Activated CD4-positive, CD25-positive, alpha-beta regulatory T cell treated with anti-CD3 and anti-CD28 coated beads, Interleukin-2, amount 50 U/mL, for 16 hours (primary cell): ENCODE data around the gene BCL2.
"Not testable (repeated sequence)": the region's sequence is repeated elsewhere in the genome, so short reads cannot be mapped to it uniquely, and the experiment has no call there.

Experiments used
- DNase-seq: peaks from one replicate; pipeline ENCODE4 v3.0.0-alpha.2; 2020; ENCODE audit warnings: low read depth, low spot score

BCL2 gene

GRCh38 chr18:63319383-63320122, at the start of gene BCL2:
BCL2 (minus strand) TSS chr18:63319769.
- DNase-seq: no peak

GRCh38 chr18:63368611-63369010, 49.0 kb upstream of the BCL2 start:
- no peak for DNase-seq

GRCh38 chr18:63367053-63367953, 47.7 kb upstream of the BCL2 start, which contains the start of gene KDSR:
KDSR (minus strand) TSS chr18:63367206; CDS start chr18:63367118, 88 bp downstream.
- DNase-seq: peak; percentile 67

DNA sequence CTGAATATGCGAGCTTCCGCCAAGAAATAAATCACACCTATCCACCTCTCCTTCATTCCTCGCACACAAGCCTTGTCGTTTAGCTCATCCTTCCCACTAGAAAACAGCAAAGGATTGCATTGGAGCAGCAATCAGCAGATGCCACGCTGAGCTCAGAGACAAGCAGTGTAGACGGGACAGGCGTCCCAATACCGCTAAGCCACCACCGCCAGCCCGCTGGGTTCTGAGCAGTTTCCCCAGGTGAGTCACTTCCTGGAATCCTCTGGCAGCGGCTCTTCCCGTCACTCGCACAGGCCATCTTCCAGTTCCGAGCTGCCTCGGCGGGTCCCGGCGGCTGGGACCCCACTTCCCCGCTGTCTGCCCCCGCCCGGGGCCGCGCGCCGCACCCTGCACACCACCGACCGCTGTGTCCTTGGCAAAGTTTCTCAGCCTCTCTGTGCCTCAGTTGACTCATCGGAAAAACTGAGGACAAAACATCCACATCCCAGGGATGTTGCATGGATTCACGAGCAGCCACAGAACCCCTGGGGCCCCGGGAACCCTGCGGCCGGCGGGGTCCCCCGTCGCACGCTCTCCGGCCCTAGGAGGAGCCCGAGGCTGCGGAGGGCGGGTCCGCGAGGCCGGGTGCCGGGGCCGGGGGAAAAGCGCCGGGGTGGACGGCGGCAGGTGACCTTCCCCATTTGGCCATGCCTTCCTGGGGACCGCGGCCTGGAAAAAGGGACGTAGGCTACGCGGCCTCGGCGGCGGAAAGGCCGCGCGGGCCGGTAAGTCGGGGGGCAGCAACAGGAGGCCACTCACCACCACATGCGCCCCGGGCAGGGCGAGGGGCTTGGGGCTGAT, 46.9 kb upstream of the BCL2 start:
- DNase-seq: peak; percentile 28

- no peak for DNase-seq
Observed at GRCh38 chr18:63365876-63366212, 46.3 kb upstream of the BCL2 start.

DNA sequence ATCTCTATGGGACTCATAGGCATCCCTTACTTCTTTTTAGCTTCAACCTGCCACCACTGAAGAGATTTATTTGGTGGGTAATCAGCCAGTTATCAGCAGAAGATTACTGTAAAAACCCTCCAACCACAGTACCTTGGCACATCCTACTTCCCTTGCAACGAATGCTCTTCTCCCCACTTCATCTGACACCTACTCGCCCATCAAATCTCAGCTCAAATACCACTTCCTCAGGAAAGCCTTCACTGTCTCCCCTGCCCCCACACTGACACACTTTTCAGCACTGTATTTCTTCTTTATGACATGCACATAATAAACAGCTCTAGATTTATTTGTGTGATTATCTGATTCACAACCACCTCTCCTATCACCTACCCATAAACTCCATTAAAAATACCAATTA, 44.4 kb upstream of the BCL2 start:
- no peak for DNase-seq

DNA sequence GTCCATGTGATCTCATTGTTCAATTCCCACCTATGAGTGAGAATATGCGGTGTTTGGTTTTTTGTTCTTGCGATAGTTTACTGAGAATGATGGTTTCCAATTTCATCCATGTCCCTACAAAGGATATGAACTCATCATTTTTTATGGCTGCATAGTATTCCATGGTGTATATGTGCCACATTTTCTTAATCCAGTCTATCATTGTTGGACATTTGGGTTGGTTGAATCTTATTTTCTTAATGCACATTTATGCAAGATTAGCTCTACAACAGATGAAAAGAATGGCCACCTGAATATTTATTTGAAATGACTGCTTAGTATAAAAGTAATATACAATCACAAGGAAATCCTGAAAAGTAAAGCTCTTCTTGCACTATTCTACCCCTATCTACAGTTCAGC, 43.9 kb upstream of the BCL2 start:
- not testable (repeated sequence) for DNase-seq

- DNase-seq: no peak
Observed at GRCh38 chr18:63356272-63356896, 36.8 kb upstream of the BCL2 start.

- DNase-seq: no peak
Observed at GRCh38 chr18:63350230-63350629, 30.7 kb upstream of the BCL2 start.

GRCh38 chr18:63348508-63349136, 29.1 kb upstream of the BCL2 start:
- DNase-seq: no peak

DNA sequence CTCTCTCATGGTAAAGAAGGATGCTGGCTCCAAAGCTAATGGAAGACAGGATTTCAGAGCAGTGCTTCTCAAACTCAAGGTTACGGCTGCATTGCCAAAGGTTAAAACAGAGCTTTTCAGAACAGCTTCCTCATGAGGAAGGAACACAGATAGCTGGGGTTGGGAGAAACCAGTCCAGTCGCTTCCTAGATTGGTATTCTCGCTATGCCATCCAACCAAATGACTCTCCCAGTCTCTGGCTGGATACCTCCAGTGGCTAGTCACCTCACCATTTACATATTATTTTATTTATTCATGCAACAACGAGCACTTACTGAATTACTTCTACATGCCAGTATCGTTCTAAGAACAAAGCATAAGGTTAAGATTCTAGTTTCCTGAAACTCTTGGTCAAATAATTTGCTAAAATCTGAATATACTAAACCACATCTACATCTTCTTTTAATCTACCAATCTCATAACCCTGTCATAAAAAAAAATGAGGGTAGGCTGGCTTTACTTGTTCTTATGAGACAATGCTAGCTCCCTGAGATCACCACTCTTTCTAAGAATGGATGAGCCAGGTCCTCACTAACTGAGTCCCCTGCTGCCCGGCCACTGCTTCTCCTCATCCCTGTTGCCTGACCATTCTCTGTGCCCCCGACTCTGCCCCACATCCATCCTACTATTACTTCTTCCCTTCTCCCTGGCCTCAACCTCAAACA, 27.1 kb upstream of the BCL2 start:
- no peak for DNase-seq

- DNase-seq: no peak
Observed at GRCh38 chr18:63346031-63346430, 26.5 kb upstream of the BCL2 start.

DNA sequence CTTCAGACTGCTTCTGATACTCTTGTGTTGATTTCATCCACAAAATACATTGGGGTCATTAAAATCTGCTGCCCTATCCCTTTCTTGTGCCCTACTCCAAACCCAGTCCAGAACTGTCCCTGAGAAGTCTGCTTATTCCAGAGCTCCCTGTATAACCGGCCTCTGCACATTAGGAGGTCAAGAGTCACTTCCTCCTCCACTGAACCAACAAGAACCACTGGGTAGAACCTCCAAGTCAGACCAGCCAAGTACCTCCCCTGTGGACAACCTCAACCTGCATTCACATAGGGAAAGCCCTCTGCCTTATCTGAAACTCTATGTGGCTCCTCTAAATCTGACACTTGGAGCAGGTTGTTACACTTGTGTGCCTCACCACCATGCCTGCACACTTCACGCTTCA, 25.3 kb upstream of the BCL2 start:
- no peak for DNase-seq

GRCh38 chr18:63344263-63344662, 24.7 kb upstream of the BCL2 start:
- DNase-seq: no peak

GRCh38 chr18:63342206-63342605, 22.6 kb upstream of the BCL2 start:
- DNase-seq: no peak

GRCh38 chr18:63339920-63340484, 20.4 kb upstream of the BCL2 start:
- no peak for DNase-seq

- DNase-seq: no peak
Observed at GRCh38 chr18:63336366-63337099, 17.0 kb upstream of the BCL2 start.

- no peak for DNase-seq
Observed at GRCh38 chr18:63331105-63331504, 11.5 kb upstream of the BCL2 start.

- DNase-seq: no peak
Observed at GRCh38 chr18:63329431-63330145, 10.0 kb upstream of the BCL2 start.
